Posterior cingulate gyrus (tissue), 11 donors: ENCODE results near the gene RPA3.
A peak's percentile ranks its signal among the peaks of the same experiment; 100 is the strongest.
"Not testable (repeated sequence)": the region's sequence is repeated elsewhere in the genome, so short reads cannot be mapped to it uniquely, and the experiment has no call there.

Experiments
- DNase-seq, 10 donors: peaks; one replicate each; pipeline versions ENCODE4 v3.0.0 to v3.0.0-alpha.2; 2020 to 2021; ENCODE audit warnings: mixed read lengths in 3 of 10
- intact Hi-C: fragments of 100-400 bp; cut with DNase I; formaldehyde crosslinking; loops from one replicate; pipeline ENCODE4 v1.15.1; 2023

Gene RPA3

DNA sequence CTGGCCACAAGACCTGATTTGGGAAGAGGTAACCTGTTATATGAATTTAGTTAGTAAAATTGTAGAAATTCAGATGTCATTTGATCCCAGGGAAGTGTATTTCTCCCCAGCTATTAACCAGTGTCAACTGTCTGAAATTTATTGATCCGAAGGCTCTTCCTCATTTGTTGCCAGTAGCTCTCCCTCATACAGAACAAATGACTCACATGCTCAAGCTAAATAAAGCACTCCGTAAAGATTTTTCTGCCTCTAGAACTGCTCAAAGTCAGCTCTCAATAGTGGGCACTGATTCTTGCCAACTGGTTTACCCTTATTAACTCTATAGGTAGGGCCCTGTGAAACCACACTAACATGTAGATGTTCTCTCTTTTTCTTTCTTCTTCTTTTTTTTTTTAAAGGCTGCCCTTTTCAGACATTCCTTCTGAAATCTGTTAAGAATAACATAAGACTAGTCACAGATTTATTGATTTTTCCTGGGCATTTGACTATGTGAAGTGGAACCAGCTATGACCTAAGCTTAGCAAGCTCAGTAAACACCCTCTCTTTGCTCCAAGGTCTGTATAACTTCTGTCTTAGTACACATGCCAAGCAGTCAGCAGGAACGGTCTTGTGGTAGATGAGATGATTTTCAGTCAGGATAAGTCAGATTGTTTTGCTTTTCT, 21.8 kb downstream of the RPA3 start:
- intact Hi-C loops: no loop called here
- DNase-seq: no peak

DNA sequence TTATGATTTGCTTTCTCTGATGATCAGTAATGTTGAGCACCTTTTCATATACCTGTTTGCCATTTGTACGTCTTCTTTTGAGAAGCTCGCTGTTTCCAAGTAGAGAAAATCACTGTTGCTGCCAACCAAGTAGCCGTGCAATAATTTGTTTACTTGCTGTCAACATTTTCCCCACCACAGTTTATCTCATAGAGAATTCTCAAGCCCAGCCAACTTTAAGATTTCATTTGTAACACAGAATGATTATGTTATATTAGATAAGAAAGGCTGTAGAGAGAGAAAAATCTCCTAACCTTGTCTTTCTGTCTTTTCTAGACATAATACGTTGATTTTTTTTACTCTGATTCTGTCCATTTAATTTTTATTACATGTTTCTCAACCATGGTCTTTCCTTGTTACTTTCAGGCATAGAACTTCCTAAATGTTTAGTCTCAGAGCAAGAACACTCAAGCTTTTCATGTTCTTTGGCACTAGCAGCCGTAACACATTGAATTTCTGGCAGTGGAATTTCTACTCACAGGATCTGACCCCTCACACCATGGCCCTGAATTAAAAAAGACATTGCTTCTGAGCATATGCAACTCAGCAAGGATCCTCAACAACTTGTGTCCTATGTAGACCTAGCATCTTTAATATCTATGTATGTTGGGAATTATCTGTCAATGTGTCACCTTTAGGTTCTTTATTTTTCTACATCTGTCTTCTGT, 23.1 kb downstream of the RPA3 start:
- intact Hi-C loops: no loop called here
- DNase-seq: no peak

DNA sequence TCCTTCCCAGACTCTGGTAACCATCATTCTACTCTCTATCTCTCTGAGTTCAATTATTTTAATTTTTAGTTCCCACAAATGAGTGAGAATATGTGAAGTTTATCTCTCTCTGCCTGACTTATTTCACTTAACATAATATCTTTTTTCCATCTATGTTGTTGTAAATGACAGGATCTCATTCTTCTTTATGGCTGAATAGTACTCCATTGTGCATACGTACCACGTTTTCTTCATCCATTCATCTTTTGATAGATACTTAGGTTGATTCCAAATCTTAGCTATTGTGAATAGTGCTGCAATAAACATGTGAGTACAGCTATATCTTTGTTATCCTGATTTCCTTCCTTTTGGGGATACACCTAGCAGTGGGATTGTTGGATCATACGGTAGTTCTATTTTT, 23.9 kb downstream of the RPA3 start:
- DNase-seq: no peak
- intact Hi-C loops: no loop called here

DNA sequence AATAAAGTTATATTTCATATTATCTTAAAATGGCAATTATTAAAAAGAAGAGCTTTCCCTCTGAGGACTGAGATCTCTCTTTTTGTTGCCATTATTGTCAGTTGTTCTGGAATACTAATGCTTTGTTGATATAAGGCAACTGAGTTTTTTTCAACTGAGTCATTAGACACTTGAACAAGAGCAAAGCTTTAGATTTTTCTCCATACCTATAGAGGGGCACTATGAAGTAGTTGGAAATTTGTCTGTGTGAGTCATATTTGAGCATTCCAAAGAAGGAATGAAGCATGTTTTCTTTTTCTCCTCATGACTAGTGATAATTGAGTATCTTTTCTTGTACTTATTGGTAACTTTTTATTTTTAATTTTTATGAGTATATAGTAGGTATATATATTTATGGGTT, 24.5 kb downstream of the RPA3 start:
- no peak for DNase-seq
- intact Hi-C loops: no loop called here

GRCh38 chr7:7688956-7689355, 29.5 kb downstream of the RPA3 start:
- intact Hi-C loops: no loop called here
- no peak for DNase-seq

DNA sequence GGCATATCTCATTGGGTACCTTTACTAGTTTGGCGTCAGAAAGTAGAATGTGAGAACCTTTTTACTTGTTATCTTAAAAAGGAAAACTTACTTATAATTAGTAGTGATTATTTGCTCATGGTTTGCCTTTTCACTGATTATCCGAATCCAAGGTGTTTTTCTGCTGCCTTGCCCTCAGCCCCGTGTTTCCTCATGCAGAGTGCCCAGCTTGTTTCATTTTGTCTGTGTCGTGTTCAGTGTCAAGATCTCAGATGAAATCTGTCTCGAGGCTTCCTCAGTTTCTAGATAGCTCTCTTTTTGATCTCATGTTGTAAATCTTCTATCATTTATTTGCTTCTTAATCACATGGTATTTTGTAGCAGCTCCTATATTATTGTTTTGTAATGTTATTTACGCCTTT, 30.1 kb downstream of the RPA3 start:
- DNase-seq: no peak
- intact Hi-C loops: no loop called here

- DNase-seq: no peak
- intact Hi-C loops: no loop called here
Observed at GRCh38 chr7:7687800-7688199, 30.6 kb downstream of the RPA3 start.

GRCh38 chr7:7686811-7687508, 31.4 kb downstream of the RPA3 start:
- intact Hi-C loops: no loop called here
- no peak for DNase-seq

DNA sequence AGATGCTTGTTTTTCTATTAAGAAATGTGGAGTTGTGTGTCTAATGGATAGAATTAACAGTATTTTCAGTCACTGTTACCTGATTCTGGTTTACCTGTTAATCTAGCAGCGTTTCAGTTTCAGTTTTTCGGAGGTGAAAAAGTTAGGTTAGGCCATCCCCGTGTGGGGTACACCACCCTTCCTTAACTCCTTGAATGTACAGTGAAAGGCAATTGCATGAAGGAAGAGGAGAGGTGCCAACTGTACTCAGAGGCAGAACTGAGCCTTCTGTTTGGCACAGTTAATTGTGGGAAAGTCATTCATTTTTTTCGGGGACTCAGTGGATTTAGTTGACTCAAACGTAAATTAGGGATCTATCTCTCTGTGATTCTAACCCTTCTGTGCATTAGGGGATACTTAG, 35.5 kb downstream of the RPA3 start:
- intact Hi-C loops: loop anchor here (5.0 kb wide), 2 partner anchors 79 to 284 kb away; partner anchors contain the start of gene GLCCI1
- DNase-seq: no peak

DNA sequence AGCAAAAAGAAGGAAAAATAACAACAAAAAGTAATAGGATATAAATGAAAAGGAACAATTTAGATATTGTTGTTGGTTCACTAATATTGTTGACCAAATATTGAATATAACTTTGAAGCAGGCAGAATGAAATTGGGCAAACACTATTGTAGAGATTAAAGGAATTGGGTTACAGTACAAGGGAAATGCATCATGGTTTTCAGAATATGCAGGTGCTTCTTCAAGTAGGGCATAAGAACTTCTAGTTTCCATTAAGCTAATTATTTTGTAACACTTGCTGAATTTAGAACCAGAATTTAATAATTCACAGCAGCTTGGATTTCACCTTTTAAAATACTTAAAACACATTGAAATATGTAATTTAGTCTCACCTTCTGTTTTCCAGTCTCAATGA, 36.5 kb downstream of the RPA3 start:
- intact Hi-C loops: loop anchor here (2.0 to 5.0 kb wide), 3 partner anchors 80 to 533 kb away; partner anchors contain the start of gene GLCCI1
- no peak for DNase-seq

DNA sequence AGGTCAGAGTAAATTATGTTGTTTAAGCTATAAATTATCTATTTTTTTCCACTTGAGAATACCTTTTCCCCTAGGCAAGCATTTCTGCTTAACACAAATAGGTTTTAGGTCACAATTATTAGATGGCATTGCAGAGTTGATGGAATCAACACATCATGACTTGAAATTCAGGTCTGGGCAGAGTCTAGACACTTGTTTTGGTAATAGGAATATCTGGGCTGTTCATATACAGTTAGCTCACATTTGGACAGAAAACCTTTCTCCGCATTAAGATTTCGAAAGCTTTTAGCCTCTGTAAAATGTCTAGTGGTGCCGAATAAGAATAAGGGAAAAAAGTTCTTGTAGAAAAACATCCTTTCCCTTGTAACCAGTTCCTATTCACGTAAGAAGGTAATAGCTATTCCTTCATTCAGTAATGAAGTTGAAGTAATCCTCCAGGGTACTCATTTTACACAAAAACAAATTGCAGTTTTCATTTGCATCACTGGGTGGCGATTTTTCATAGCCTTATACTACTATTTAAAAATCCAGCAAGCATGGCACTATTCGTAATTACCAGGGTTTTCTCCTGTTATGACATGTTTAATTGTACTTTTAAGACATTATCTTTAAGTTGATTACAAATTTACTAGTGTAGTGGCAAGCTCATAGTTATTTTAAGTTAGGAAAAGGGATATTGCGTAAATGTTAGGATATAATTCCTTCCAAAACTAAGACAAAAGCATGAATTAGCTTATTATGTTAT, 37.0 kb downstream of the RPA3 start:
- peak in 2 of 10 donors; percentile 21 to 37 for DNase-seq
- intact Hi-C loops: loop anchor here (2.0 to 5.0 kb wide), 3 partner anchors 81 to 533 kb away; partner anchors contain the start of gene GLCCI1

DNA sequence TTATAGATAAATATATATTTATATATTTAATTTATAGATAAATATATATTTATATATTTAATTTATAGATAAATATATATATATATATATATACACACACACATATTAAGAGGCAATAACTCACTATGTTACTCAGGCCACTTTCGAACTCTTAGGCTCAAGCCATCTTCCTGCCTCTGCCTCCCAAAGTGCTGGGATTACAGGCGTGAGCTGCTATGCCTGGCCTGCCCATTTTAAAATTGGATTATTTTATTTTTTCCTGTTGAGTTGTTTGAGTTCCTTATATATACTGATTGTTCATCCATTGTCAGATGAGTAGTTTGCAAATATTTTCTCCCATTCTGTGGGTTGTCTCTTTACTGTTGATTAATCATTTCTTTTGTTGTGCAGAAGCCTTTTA, 38.8 kb downstream of the RPA3 start:
- not testable (repeated sequence) for DNase-seq
- intact Hi-C loops: loop anchor here (2.0 to 10.0 kb wide), 4 partner anchors 83 to 615 kb away; partner anchors contain the start of gene GLCCI1

DNA sequence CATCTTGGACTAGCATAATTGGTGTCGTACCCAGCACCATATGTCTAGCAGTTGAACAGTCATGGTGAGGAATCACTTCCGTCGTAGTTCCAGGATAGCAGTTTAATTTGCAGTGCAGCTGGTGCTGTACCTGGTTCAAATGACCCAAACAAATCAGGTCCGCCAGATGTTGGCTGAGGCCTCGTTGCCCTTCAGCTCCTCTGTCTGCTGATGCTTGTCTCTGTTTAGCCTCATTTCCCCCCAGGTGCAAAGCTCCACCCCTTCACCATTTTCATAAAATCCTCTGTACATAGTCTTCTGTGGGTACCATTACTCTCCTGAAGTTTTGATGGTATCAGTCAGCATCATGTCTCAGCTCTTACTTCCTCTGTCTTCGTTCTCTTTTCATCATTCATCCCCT, 42.7 kb downstream of the RPA3 start:
- intact Hi-C loops: loop anchor here (10.0 kb wide), 1 partner anchor 619 kb away; no protein-coding TSS in a partner anchor
- DNase-seq: no peak

- no peak for DNase-seq
Observed at GRCh38 chr7:7673240-7673550, 45.2 kb downstream of the RPA3 start.

DNA sequence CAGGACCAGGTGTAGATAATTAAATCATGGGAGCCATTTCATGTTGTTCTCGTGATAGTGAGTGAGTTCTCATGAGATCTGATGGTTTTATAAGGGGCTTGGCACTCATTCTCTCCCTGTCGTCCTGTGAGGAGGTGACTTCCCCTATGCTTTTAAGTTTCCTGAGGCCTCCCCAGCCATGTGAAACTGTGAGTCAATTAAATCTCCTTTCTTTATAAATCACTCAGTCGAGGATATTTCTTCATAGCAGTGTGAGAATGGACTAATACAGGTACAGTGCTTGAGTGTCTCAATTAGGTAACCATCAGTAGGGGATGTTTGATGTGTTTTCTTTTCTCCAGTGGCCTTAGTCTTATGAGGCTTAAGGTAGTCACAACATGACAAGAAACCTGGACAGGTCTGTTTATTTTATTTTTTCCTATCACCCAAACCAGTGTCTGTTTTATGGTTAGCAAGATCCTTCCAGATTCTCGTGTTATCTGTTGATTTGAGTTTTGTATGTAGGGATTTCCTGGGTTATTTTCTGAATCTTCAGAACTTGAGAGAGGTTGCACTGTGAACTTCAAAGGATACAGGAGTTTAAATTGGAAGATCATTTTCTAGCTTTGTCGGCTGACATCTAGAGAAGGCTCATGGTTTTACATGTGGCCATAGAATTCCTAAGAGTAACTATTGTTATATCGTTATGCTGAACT, 45.7 kb downstream of the RPA3 start:
- no peak for DNase-seq
- intact Hi-C loops: loop anchor here (10.0 kb wide), 1 partner anchor 622 kb away; no protein-coding TSS in a partner anchor

More at GRCh38 chr7:7673240-7673550, 45.2 kb downstream of the RPA3 start:
- intact Hi-C loops: loop anchor here (10.0 kb wide), 1 partner anchor 622 kb away; no protein-coding TSS in a partner anchor

DNA sequence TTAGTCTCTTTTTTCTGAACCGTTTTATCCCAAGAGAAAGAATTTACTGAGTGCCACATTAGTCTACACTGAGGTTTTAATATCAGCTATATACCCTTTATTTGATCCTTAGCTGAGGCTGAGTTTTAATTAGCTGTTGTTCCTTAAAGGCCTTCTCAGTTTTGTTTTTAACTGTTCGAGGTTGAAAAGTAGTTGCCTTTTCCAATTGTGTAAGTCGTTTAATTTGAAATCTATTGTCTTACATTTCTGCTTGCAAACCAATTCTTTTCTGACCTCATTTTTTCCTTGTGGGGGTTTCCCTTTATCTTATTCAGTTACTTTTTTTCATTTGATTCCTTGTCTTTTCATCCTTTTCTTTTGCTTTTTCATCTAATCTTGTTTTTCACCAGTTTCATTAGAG, 47.0 kb downstream of the RPA3 start:
- intact Hi-C loops: loop anchor here (10.0 kb wide), 1 partner anchor 623 kb away; no protein-coding TSS in a partner anchor
- no peak for DNase-seq

DNA sequence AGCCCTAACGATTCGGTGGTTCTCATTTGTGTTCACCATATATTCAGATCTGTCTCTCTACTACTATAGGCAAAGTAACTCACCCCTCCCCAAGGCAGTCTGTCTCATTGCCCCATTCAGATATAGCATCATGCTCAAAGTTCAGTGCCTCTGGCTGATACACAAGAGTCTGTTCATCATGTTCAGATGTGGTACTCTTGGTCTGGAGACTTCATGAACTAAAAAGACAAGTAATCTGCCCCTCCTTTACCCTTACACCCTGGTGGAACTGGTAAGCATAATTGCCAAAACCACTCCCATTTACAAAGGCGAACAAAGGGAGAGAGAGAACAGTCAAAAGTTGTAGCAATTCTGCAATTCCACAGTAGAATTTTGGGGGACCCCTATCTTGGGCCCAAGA, 47.9 kb downstream of the RPA3 start:
- intact Hi-C loops: loop anchor here (10.0 kb wide), 1 partner anchor 624 kb away; no protein-coding TSS in a partner anchor
- no peak for DNase-seq

- DNase-seq: no peak
- intact Hi-C loops: no loop called here
Observed at GRCh38 chr7:7668706-7669105, 49.7 kb downstream of the RPA3 start.

GRCh38 chr7:7667187-7667586, 51.2 kb downstream of the RPA3 start:
- intact Hi-C loops: no loop called here

DNA sequence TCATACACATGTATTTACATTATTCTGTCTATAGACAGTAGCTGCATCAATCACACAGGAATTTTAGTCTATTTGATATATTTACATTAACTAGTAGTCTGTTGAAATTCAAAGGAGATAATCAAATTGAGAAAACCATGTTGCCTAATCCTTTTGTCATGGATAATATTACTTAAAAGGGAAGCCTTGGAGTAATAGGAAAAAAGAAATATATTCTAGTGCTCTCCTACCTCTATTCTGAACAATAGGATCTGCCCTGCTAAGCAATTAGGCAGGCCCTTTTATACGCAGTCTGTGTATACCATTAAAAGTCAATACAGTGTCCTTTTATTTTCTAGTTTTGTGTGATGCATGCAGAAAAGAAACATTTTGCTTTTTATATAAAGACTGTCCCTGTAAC, 53.4 kb downstream of the RPA3 start:
- DNase-seq: no peak
- intact Hi-C loops: no loop called here

More at GRCh38 chr7:7667187-7667586, 51.2 kb downstream of the RPA3 start:
- DNase-seq: no peak
